CD4-positive, alpha-beta T cell (primary cell): ENCODE data around the gene ENTPD6. TPM values are rescaled to one million over a fixed set of nuclear protein-coding genes. Genes with fewer than 3 reads are reported as not detected.

Experiments
- ATAC-seq: fragments of 200-7000 bp; cut with Tn5 transposase; one replicate; pipeline ENCODE4 v1.10.0; 2022; ENCODE audit warnings: mild to moderate bottlenecking; ENCODE audit not compliant: poor library complexity
- CTCF ChIA-PET: fragments of 350-600 bp; sonication (Branson Sonifier 250); formaldehyde crosslinking; loops from one replicate; lab custom pipeline; 2021; ENCODE audit warnings: antibody characterized with exemption, inconsistent platforms; lab: Charles Lee
- POLR2A ChIA-PET: fragments of 350-600 bp; sonication (Branson Sonifier 250); formaldehyde crosslinking; loops from one replicate; lab custom pipeline; 2021; ENCODE audit warnings: antibody characterized with exemption, inconsistent platforms; lab: Charles Lee
- DNase-seq, 14 experiments: peaks; one replicate each; pipeline ENCODE4 v3.0.0-alpha.2; 2013 to 2020; ENCODE audit warnings: mixed read lengths in 2 of 14
- H3K27ac ChIP-seq, 2 donors: one replicate each; pipeline versions ENCODE4 v1.5.1 to v1.7.0; 2013; ENCODE audit warnings: low read length in 2 of 2, low read depth in 1 of 2, mild to moderate bottlenecking in 1 of 2
- H3K27me3 ChIP-seq, 2 experiments: 1 replicate in 1 of 2; 2 replicates in 1 of 2; pipeline versions ENCODE4 v1.6.1 to v1.7.0; 2013; ENCODE audit warnings: low read length in 2 of 2, control low read depth in 1 of 2, mild to moderate bottlenecking in 1 of 2, moderate library complexity in 1 of 2; ENCODE audit not compliant: insufficient read depth in 2 of 2, control insufficient read depth in 1 of 2
- H3K36me3 ChIP-seq: one replicate; pipeline ENCODE4 v1.6.1; 2013; ENCODE audit warnings: low read length, control low read depth; ENCODE audit not compliant: insufficient read depth
- H3K4me1 ChIP-seq: one replicate; pipeline ENCODE4 v1.6.1; 2013; ENCODE audit warnings: low read length, control low read depth; ENCODE audit not compliant: insufficient read depth
- H3K4me3 ChIP-seq: one replicate; pipeline ENCODE4 v1.5.1; 2013; ENCODE audit warnings: mild to moderate bottlenecking, low read length, moderate library complexity
- H3K9me3 ChIP-seq, 2 experiments: 1 replicate in 1 of 2; 2 replicates in 1 of 2; pipeline versions ENCODE4 v1.6.1 to v1.7.0; 2013; ENCODE audit warnings: low read length in 2 of 2, mild to moderate bottlenecking in 2 of 2, control low read depth in 1 of 2, moderate library complexity in 1 of 2; ENCODE audit not compliant: control insufficient read depth in 1 of 2, insufficient read depth in 1 of 2
- H3K27ac Mint-ChIP-seq: one replicate; pipeline ENCODE4 v1.8.0; 2020; ENCODE audit warnings: mixed read lengths
- H3K27me3 Mint-ChIP-seq: one replicate; pipeline ENCODE4 v1.8.0; 2021; ENCODE audit warnings: mixed read lengths
- H3K36me3 Mint-ChIP-seq: one replicate; pipeline ENCODE4 v1.8.0; 2021; ENCODE audit warnings: low read depth, mixed read lengths
- H3K4me1 Mint-ChIP-seq: one replicate; pipeline ENCODE4 v1.8.0; 2021; ENCODE audit warnings: low read depth, mixed read lengths
- H3K4me3 Mint-ChIP-seq: one replicate; pipeline ENCODE4 v1.8.0; 2020; ENCODE audit warnings: mild to moderate bottlenecking, mixed read lengths
- H3K9me3 Mint-ChIP-seq: one replicate; pipeline ENCODE4 v1.8.0; 2020; ENCODE audit warnings: mixed read lengths
- intact Hi-C, 2 experiments: fragments of 100-400 bp; cut with DNase I in 1 of 2; cut with micrococcal nuclease in 1 of 2; formaldehyde crosslinking; loops; one replicate each; pipeline versions ENCODE4 v1.15.1 to v1.9.0; 2023 to 2025; cut with DNase I, micrococcal nuclease
- total RNA-seq, 174 experiments: library from RNA in 2 of 174; stranded (reverse) in 2 of 174; gene quantifications; one replicate each; pipeline ENCODE4 v1.2.3 and lab custom pipeline; 2021 to 2026
- TF ChIP-seq, protein P1 (sequence below): fragments of 200-600 bp; IDR thresholded peaks from one replicate; pipeline ENCODE4 v1.8.0; 2022; ENCODE audit warnings: antibody characterized with exemption, mild to moderate bottlenecking

Gene ENTPD6
- total RNA-seq, 2 experiments from 2014 or later = 78.5 to 85.1 TPM

DNA sequence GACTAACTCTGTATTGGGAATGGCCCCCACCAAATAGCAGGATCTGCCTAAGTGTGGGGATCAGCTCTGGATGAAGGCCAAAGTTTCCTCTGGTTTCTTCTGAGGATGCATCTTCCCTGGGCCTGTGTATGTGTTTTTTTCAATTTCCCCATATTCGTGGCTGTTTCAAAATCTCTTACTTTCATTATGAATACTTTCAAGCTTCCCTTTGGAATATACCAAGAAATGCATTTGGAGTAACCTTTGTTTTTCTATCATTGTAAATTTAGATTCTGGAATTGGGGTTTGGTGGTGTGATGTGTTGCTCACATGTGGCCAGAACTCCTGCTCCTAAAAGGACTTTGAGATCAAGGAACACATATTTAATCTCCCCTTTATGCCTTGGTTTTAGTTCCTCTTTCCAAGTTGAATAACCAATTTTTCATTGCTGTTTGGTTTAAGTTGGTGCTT, 8.4 kb downstream of the ENTPD6 start:
- TF ChIP-seq, protein P1, sequence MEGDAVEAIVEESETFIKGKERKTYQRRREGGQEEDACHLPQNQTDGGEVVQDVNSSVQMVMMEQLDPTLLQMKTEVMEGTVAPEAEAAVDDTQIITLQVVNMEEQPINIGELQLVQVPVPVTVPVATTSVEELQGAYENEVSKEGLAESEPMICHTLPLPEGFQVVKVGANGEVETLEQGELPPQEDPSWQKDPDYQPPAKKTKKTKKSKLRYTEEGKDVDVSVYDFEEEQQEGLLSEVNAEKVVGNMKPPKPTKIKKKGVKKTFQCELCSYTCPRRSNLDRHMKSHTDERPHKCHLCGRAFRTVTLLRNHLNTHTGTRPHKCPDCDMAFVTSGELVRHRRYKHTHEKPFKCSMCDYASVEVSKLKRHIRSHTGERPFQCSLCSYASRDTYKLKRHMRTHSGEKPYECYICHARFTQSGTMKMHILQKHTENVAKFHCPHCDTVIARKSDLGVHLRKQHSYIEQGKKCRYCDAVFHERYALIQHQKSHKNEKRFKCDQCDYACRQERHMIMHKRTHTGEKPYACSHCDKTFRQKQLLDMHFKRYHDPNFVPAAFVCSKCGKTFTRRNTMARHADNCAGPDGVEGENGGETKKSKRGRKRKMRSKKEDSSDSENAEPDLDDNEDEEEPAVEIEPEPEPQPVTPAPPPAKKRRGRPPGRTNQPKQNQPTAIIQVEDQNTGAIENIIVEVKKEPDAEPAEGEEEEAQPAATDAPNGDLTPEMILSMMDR = no peak
- Mint-ChIP-seq H3K27ac (peak overlapping the region; percentile 69), H3K27me3 (no peaks in the 10 kb centered on the region), H3K4me1 (peaks cover 50% of the 10 kb centered on the region), H3K9me3 (no peaks in the 10 kb centered on the region), H3K36me3 (peaks cover 23% of the 10 kb centered on the region), H3K4me3 (no peak overlapping the region)
- ATAC-seq = no peak
- Histone ChIP-seq H3K4me3 (no peak overlapping the region), H3K9me3 (no peaks in the 10 kb centered on the region), H3K27ac (no peak overlapping the region), H3K36me3 (peaks cover 7% of the 10 kb centered on the region), H3K4me1 (peaks cover 3% of the 10 kb centered on the region), H3K27me3 (no peaks in the 10 kb centered on the region)
- POLR2A ChIA-PET = interaction anchor here (2.3 kb wide), 1 partner anchor 9 kb away, joined by 6 read pairs; the partner anchor contains the start of gene ENTPD6
- CTCF ChIA-PET = no interaction called here
- intact Hi-C loops = no loop called here
- no peak for DNase-seq

DNA sequence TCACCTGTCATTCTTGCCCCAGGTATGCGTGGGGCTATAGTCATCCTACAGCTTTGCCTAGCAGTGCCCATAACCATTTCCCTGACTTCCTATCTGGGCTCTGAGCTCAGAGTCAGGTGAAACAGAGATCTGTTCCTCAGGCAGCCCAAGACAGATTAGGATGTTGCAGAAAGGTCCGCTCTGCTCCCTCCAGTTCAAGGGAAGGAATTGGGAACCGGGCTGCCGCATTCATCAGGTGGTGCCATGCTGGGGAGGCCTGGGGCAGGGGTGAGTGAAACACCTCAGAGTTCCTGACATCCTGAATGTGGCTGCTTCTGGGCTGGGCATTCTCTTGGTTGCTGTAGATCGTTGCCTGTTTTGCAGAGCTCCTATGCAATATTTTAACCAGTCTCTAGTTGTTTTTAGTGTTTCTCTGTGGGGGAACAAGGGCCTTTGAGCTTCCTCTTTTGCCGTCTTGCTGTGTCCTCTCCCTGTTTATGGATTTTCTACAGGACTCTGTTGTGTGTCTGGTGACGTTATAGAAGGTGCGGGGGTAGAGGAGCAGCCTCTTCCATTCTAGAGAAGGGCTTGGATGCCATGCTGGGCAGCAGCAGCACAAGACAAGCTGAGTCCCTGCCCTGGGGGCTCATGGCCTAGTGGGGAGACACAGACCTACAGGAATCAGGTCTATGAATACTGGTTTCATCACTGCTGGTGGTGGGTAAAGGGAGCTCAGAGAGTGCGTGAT, 9.2 kb downstream of the ENTPD6 start:
- Histone ChIP-seq H3K4me3 (no peak overlapping the region), H3K4me1 (no peaks in the 10 kb centered on the region), H3K9me3 (no peaks in the 10 kb centered on the region), H3K27ac (no peak overlapping the region), H3K27me3 (no peaks in the 10 kb centered on the region), H3K36me3 (peaks cover 9% of the 10 kb centered on the region)
- ChIA-PET POLR2A (interaction anchor here (2.3 kb wide), 1 partner anchor 9 kb away, joined by 6 read pairs; the partner anchor contains the start of gene ENTPD6), CTCF (no interaction called here)
- peaks cover 42% of the 10 kb centered on the region for H3K4me1 Mint-ChIP-seq
- DNase-seq (no peak), ATAC-seq (no peak)
- H3K27ac Mint-ChIP-seq = no peak overlapping the region
- no peaks in the 10 kb centered on the region for H3K9me3 Mint-ChIP-seq
- no peak overlapping the region for H3K4me3 Mint-ChIP-seq
- H3K27me3 Mint-ChIP-seq = no peaks in the 10 kb centered on the region
- TF ChIP-seq, protein P1 = no peak
- H3K36me3 Mint-ChIP-seq = peaks cover 26% of the 10 kb centered on the region
- intact Hi-C loops = no loop called here

- Histone ChIP-seq H3K4me3 (no peak overlapping the region), H3K36me3 (peaks cover 10% of the 10 kb centered on the region), H3K27me3 (no peaks in the 10 kb centered on the region), H3K27ac (no peak overlapping the region), H3K4me1 (no peaks in the 10 kb centered on the region), H3K9me3 (no peaks in the 10 kb centered on the region)
- H3K4me1 Mint-ChIP-seq = peaks cover 34% of the 10 kb centered on the region
- H3K27me3 Mint-ChIP-seq = no peaks in the 10 kb centered on the region
- ATAC-seq = no peak
- CTCF ChIA-PET = no interaction called here
- peaks cover 31% of the 10 kb centered on the region for H3K36me3 Mint-ChIP-seq
- H3K9me3 Mint-ChIP-seq = no peaks in the 10 kb centered on the region
- POLR2A ChIA-PET = interaction anchor here (2.3 kb wide), 1 partner anchor 10 kb away, joined by 6 read pairs; the partner anchor contains the start of gene ENTPD6
- TF ChIP-seq, protein P1 = no peak
- intact Hi-C loops = no loop called here
- DNase-seq = no peak
- no peak overlapping the region for H3K27ac Mint-ChIP-seq
- H3K4me3 Mint-ChIP-seq = no peak overlapping the region
These were observed 10.0 kb downstream of the ENTPD6 start for GRCh38 chr20:25205277-25206062.
